ENCODE results near the gene DISP1.

DISP1 gene

GRCh38 chr1:222785529-222785928 lies 29.3 kb upstream of the DISP1 start:
- peaks cover 15 to 17% of the 10 kb centered on the region in 2 donors for H3K9me3 Mint-ChIP-seq
- ATAC-seq (replicated peaks), result no peak
- no peaks in the 10 kb centered on the region for H3K27me3 Mint-ChIP-seq

DNA sequence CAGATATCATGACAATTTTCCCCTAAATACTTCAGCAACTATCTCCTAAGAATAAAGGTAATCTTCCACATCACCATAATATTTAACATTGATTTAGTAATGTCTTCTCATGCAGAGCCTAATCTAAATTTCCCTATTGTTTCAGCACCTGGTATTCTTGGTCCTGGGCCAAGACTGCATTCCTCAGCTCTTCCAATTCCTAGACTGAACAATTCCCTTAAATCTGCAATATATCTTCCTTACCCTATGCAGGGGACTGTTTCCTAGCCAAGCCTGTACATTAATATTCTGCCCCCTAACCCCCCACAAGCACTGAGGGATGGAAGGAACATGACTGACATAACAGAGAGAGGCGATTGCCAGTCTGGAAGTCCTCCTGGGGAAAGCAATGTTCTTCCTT lies 28.7 kb upstream of the DISP1 start:
- DNase-seq (no peak), ATAC-seq (replicated peaks) (no peak)
- Mint-ChIP-seq H3K9me3 (peaks cover 15 to 17% of the 10 kb centered on the region in 2 donors), H3K4me3 (no peak overlapping the region), H3K27ac (no peak overlapping the region), H3K4me1 (peaks cover 30 to 56% of the 10 kb centered on the region in 2 donors), H3K36me3 (peaks cover 12 to 13% of the 10 kb centered on the region in 2 donors), H3K27me3 (no peaks in the 10 kb centered on the region)

More at GRCh38 chr1:222785529-222785928, 29.3 kb upstream of the DISP1 start:
- no peak for DNase-seq
- H3K36me3 Mint-ChIP-seq, result peaks cover 12% of the 10 kb centered on the region in 2 donors
- H3K4me1 Mint-ChIP-seq, result peaks cover 30 to 56% of the 10 kb centered on the region in 2 donors
- no peak overlapping the region for H3K4me3 Mint-ChIP-seq
- H3K27ac Mint-ChIP-seq, result no peak overlapping the region

GRCh38 chr1:222787729-222788128 lies 27.1 kb upstream of the DISP1 start:
- peaks cover 13 to 17% of the 10 kb centered on the region in 2 donors for H3K9me3 Mint-ChIP-seq
- no peak overlapping the region for H3K27ac Mint-ChIP-seq
- H3K27me3 Mint-ChIP-seq, result no peaks in the 10 kb centered on the region
- H3K4me1 Mint-ChIP-seq, result peaks cover 32 to 53% of the 10 kb centered on the region in 2 donors
- no peak for DNase-seq
- no peak for ATAC-seq (replicated peaks)
- peaks cover 12 to 13% of the 10 kb centered on the region in 2 donors for H3K36me3 Mint-ChIP-seq
- H3K4me3 Mint-ChIP-seq, result no peak overlapping the region

DNA sequence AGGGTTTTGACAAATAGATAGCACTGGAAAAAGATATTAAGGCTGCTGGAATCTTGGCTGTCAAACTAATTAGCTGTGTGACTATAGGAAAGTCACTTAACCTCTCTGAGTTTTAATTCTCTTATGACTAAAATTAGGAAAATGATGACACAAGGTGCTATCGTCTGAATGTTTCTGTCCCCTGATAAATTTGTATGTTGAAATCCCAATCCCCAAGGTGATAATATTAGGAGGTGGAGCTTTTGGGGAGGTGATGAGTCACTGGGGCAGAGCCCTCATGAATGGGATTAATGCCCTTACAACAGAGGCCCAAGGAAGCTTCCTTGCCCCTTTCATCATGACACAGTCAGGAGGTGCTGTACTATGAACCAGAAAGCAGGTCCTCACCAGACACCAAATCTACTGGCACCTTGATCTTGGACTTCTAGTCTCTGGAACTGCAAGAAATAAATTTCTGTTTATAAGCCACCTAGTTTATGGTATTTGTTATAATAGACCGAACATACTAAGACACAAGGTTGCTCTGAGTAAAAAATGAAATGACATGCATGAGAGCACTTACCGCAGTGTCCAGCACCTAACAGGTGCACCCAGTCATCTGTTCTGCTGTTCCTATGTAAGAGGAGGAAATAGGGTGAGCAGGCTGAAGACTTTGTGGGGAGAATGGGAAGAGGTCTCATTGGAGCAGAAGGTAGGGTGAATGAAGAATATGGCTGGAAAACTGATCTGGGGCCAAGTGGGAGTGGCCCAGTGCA lies 26.3 kb upstream of the DISP1 start:
- H3K27me3 Mint-ChIP-seq, result no peaks in the 10 kb centered on the region
- H3K4me1 Mint-ChIP-seq, result peaks cover 35 to 59% of the 10 kb centered on the region in 2 donors
- peaks cover 13 to 17% of the 10 kb centered on the region in 2 donors for H3K9me3 Mint-ChIP-seq
- H3K27ac Mint-ChIP-seq, result no peak overlapping the region
- DNase-seq (no peak), ATAC-seq (replicated peaks) (peak; percentile 39 to 50)
- no peak overlapping the region for H3K4me3 Mint-ChIP-seq
- H3K36me3 Mint-ChIP-seq, result peaks cover 12 to 13% of the 10 kb centered on the region in 2 donors

- H3K4me3 Mint-ChIP-seq, result no peak overlapping the region
- peak overlapping the region; percentile 31 for H3K27ac Mint-ChIP-seq
- H3K4me1 Mint-ChIP-seq, result peaks cover 28 to 48% of the 10 kb centered on the region in 2 donors
- peaks cover 13 to 17% of the 10 kb centered on the region in 2 donors for H3K9me3 Mint-ChIP-seq
- DNase-seq (no peak), ATAC-seq (replicated peaks) (no peak)
- H3K36me3 Mint-ChIP-seq, result peaks cover 12 to 13% of the 10 kb centered on the region in 2 donors
- H3K27me3 Mint-ChIP-seq, result no peaks in the 10 kb centered on the region
Measured at GRCh38 chr1:222790115-222790514, 24.7 kb upstream of the DISP1 start.

GRCh38 chr1:222790520-222790919 lies 24.3 kb upstream of the DISP1 start:
- peaks cover 12 to 13% of the 10 kb centered on the region in 2 donors for H3K36me3 Mint-ChIP-seq
- peaks cover 13 to 17% of the 10 kb centered on the region in 2 donors for H3K9me3 Mint-ChIP-seq
- ATAC-seq (replicated peaks) (peak; percentile 56 to 59), DNase-seq (no peak)
- peaks cover 26 to 46% of the 10 kb centered on the region in 2 donors for H3K4me1 Mint-ChIP-seq
- H3K4me3 Mint-ChIP-seq, result no peak overlapping the region
- peak overlapping the region; percentile 31 for H3K27ac Mint-ChIP-seq
- no peaks in the 10 kb centered on the region for H3K27me3 Mint-ChIP-seq

DNA sequence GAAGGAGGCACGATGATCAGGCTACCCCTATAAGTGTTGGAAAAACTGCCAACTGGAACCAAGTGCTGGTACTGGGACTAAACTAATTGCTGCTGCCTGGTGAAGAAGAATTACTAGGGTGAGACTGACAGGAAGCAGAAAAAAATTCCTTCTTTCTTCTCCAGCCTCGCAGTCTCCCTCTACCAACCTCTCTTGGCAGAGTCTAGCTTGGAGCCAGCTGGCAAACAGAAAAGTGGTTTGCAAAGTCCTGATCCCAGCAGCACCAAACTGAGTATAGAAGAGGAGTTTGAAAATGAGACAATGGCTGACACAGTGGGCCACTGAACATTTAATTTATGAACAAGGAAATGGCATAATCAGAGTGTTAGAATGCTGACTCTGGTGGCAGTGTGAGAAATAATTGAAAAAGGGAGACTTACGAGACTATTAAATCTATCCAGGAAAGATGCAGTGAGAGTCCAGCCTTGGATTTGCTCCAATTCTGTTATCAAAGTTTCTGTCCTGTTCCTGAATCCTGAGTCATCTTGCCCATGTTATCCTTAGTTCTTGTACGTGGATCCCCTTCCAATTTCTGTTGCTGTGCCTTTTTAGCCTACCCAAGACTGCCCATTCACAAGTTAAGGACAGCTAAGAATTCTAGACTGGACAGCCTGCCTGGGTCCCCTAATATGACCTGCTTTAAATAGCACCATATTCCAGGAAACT lies 23.7 kb upstream of the DISP1 start:
- ATAC-seq (replicated peaks) (no peak), DNase-seq (no peak)
- no peak overlapping the region for H3K27ac Mint-ChIP-seq
- peaks cover 12 to 13% of the 10 kb centered on the region in 2 donors for H3K36me3 Mint-ChIP-seq
- peaks cover 24 to 39% of the 10 kb centered on the region in 2 donors for H3K4me1 Mint-ChIP-seq
- H3K9me3 Mint-ChIP-seq, result peaks cover 13 to 17% of the 10 kb centered on the region in 2 donors
- no peak overlapping the region for H3K4me3 Mint-ChIP-seq
- H3K27me3 Mint-ChIP-seq, result no peaks in the 10 kb centered on the region

DNA sequence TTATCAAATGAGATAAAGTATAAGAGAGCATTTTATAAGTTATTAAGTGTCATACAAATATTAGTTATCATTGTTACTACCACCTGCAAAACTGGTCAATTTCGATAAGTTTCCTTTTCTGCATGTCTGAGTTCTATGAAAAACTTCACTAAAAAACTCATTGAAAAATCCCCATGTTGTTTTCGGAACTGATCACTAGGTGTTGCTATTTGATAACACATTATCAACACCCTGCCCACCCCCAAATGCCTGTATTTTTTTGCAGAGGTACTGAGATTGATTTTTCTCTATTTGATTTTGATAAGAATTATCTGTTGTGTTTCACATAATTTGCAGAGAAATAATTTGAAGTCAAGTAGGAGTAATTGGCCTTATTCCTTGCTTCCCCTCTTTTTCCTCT lies 22.1 kb upstream of the DISP1 start:
- no peaks in the 10 kb centered on the region for H3K27me3 Mint-ChIP-seq
- H3K4me1 Mint-ChIP-seq, result peaks cover 15 to 28% of the 10 kb centered on the region in 2 donors
- H3K36me3 Mint-ChIP-seq, result peaks cover 12 to 13% of the 10 kb centered on the region in 2 donors
- DNase-seq (no peak), ATAC-seq (replicated peaks) (peak; percentile 39 to 44)
- no peak overlapping the region for H3K4me3 Mint-ChIP-seq
- no peak overlapping the region for H3K27ac Mint-ChIP-seq
- H3K9me3 Mint-ChIP-seq, result peaks cover 13 to 17% of the 10 kb centered on the region in 2 donors

- peaks cover 6 to 7% of the 10 kb centered on the region in 2 donors for H3K36me3 Mint-ChIP-seq
- H3K4me1 Mint-ChIP-seq, result peaks cover 16 to 29% of the 10 kb centered on the region in 2 donors
- H3K4me3 Mint-ChIP-seq, result no peak overlapping the region
- H3K27ac Mint-ChIP-seq, result no peak overlapping the region
- DNase-seq (no peak), ATAC-seq (replicated peaks) (no peak)
- no peaks in the 10 kb centered on the region for H3K27me3 Mint-ChIP-seq
- peaks cover 5 to 7% of the 10 kb centered on the region in 2 donors for H3K9me3 Mint-ChIP-seq
Measured at GRCh38 chr1:222794656-222795474, 20.0 kb upstream of the DISP1 start.

DNA sequence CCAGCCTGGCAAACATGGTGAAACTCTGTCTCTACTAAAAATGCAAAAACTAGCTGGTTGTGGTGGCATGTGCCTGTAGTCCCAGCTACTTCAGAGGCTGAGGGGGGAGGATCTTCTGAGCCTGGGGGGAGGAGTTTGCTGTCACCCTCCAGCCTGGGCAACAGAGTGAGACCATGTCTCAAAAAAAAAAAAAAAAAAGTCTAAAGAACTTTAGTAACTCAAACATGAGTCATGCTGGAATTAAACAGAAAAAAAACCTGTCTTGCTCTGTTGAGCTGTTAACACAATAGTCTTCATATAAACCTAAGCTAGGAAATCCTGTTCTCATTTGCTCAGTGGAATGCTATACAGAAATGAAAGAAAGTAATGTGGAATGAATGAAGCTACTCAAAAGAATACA lies 16.7 kb upstream of the DISP1 start:
- Mint-ChIP-seq H3K27ac (no peak overlapping the region), H3K36me3 (no peaks in the 10 kb centered on the region), H3K27me3 (no peaks in the 10 kb centered on the region), H3K4me1 (peaks cover 15 to 20% of the 10 kb centered on the region in 2 donors), H3K4me3 (no peak overlapping the region), H3K9me3 (no peaks in the 10 kb centered on the region)
- DNase-seq, result peak; percentile 35
- peak; percentile 98 for ATAC-seq (replicated peaks)

DNA sequence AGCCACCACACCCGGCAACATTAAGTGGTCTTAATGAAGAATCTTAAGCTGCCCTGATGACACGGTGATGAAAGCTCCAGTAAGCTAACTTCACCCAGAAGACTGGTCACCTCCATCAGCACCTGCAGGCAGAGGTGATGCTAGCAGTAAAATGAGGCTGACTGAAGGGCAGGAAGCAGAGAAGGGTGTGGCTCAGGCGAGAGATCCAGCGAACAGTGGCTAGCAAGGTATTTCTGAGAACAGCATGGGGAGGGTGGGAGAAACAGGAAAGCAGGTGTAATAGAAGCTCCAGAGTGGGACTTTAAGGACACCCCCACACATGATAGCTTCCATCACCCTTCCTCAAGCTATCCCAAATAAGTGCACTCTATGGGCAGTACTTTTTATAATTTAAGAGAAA lies 15.9 kb upstream of the DISP1 start:
- Mint-ChIP-seq H3K4me3 (peak overlapping the region in 1 of 2 donors; percentile 30), H3K27ac (no peak overlapping the region)
- no peak for ATAC-seq (replicated peaks)

GRCh38 chr1:222801067-222801466 lies 13.8 kb upstream of the DISP1 start:
- H3K9me3 Mint-ChIP-seq, result no peaks in the 10 kb centered on the region
- DNase-seq, result no peak
- no peaks in the 10 kb centered on the region for H3K36me3 Mint-ChIP-seq
- no peak for ATAC-seq (replicated peaks)
- H3K4me1 Mint-ChIP-seq, result peaks cover 13 to 18% of the 10 kb centered on the region in 2 donors
- no peak overlapping the region for H3K27ac Mint-ChIP-seq
- H3K27me3 Mint-ChIP-seq, result peaks cover 0 to 3% of the 10 kb centered on the region in 2 donors
- no peak overlapping the region for H3K4me3 Mint-ChIP-seq

More for the DNA sequence above, 15.9 kb upstream of the DISP1 start:
- Mint-ChIP-seq H3K27me3 (peaks cover 0 to 3% of the 10 kb centered on the region in 2 donors), H3K36me3 (no peaks in the 10 kb centered on the region), H3K9me3 (no peaks in the 10 kb centered on the region), H3K4me1 (peaks cover 13 to 18% of the 10 kb centered on the region in 2 donors)
- no peak for DNase-seq

DNA sequence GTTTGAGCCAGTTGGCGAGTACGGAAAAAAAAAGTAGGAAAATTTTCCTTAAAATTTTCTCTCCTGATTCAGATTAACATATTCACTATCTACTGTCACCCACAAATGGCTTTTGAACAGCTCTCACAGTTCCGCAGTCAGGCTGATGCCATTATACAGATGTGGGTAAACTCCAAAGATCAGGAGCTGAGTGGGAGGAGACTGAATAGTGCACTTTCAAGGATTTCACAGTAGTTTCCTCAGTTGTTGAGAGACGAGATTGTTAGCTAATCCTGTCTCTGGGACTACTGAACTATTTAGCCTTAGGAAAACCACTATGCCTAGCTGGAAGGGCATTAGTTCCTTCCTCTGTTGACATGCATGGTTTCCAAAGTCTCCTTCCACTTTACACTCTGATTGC lies 3.2 kb upstream of the DISP1 start:
- Mint-ChIP-seq H3K36me3 (peaks cover 0 to 1% of the 10 kb centered on the region in 2 donors), H3K27ac (no peak overlapping the region), H3K9me3 (no peaks in the 10 kb centered on the region), H3K4me3 (no peak overlapping the region), H3K4me1 (peaks cover 15 to 16% of the 10 kb centered on the region in 2 donors), H3K27me3 (no peaks in the 10 kb centered on the region)
- no peak for DNase-seq
- no peak for ATAC-seq (replicated peaks)
